Muscle of back (tissue), 11 donors: ENCODE results near the gene ITPK1. TPM values are rescaled to one million over a fixed set of nuclear protein-coding genes. Genes with fewer than 3 reads are reported as not detected.

Source experiments
- DNase-seq, 3 donors: peaks; one replicate each; pipeline versions ENCODE4 v3.0.0 to v3.0.0-alpha.2; 2013
- polyA plus RNA-seq, 10 donors: library from polyadenylated mRNA; unstranded; fragments of 120-200 nt; gene quantifications; one replicate each; pipeline ENCODE4 v1.2.1, GENCODE V29; 2013; ENCODE audit not compliant: insufficient read length in 10 of 10

ITPK1 gene
- polyA plus RNA-seq, 10 donors, result 10.0 to 21.2 (median 14.4) TPM

DNA sequence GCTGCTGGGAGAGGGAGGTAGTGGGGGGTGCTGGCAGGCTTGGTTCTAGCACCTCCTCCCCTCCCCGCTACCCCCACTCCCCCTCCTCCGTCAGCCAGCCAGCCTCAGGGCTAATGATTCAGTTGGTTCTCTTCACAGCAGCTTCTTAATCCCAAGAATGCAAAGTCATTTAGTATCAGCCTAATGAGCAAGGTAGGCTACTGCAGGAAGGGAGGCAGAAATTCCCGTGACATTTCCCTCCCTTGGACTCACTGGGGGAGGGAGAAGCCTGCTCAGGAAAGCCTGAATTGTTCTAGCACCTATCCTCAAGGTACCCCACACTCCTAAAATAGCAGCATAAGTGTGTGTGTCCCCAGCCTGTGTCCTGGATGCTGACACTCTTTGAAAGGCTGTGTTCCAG, 29.8 kb downstream of the ITPK1 start:
- DNase-seq, result no peak

DNA sequence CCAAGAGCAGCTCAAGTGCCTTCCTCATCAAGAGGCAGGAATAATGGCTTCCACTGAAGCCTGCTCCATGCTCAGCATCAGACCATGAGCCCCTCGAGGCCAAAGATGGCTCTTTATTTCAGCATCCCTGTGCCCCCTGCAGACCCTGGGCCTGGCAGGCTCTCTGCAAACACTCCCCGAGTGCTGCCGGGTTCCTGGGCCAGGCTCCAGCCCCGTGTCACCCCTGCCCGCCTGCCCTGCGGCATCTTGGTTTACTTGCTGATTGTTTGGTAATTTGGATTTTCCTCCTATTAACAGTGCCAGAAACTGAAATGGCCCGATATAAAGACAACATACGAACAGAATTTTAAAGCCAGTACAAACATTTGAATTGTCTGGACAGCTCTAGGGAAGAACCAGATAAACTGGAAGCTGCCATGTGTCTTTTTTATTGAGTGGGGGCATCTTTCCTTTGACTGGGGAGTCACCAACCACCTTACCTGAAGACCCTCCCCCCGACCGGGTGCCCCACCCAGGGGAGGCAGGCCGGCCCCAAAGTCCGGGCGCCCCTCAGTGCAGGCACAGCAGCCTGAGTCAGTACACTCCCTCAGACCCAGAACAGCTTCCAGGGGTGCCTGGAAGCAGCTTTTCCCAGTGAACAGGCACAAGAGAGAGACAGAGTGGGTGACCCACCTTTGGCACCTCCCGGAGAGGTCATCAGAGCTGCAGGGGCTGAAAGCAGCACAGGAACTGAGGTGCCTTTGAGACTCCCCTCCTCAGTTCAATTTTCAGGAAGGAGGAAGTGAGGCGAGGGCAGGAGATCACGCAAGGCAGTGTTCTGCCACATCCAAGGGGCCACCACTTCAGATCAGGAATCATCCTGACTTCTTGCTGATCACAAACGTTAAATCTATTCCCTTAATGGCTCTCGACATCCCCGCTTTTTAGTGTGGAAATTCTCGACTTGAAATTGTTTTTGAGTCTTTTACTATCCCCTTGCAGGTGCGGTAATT, 30.6 kb downstream of the ITPK1 start:
- DNase-seq, result no peak

DNA sequence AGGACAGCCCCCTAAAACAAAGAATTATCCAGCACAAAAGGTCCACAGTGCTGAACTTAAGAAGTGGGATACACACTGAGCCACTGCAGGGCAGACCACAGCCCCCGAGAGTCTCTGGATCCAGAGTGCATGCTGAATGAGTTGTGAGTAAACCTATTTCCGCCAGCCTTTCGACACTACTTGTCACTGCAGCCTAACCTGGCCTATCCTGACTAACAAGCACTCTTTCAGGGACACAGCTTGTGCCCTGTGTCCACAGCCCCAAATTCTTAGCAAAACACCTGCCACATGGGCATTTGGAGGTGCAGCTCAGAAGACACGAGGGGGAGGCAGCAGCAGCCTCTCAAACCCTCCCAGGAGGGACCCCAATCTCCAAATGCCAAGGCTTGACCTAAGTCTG, 31.3 kb downstream of the ITPK1 start:
- DNase-seq, result no peak

DNA sequence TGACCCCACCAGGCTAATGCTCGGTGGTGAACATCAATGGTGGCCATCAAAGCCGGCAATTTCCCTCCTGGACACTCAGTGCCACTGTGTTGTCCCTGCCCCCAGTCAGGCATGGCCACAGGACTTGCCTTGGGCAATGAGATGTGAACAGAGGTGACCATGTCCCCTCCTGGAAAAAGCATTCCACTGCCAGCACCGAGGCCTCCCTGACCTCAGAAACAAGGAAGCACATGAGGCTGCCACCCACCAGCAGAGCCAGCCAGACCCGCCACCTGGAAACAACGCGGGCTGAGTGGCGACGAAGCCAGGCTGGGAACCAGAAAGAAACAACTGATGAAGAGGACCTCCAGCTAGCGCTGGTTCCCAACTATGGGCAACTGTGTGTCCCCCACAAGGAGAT, 31.8 kb downstream of the ITPK1 start:
- DNase-seq, result no peak

DNA sequence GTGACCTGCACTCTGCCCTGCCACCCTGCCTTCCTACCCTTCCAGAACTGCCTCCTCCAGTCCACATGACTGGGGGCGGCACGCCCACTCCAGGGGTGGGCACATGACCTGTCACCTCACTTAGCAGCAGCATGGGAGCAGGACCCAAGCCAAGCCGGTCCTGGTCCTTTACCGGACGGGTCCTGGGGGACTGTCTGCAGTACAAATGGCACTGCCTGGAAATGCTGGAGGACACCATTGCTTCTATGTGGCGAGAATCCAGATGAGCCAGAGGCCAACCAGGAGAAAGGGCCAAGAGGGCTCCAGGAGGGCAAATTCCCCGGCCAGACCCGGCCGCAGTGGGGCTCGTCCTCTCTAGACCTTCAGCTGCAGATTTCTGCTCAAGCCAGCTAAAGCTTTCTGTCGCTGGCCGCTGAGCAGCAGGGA, 33.1 kb downstream of the ITPK1 start:
- no peak for DNase-seq

DNA sequence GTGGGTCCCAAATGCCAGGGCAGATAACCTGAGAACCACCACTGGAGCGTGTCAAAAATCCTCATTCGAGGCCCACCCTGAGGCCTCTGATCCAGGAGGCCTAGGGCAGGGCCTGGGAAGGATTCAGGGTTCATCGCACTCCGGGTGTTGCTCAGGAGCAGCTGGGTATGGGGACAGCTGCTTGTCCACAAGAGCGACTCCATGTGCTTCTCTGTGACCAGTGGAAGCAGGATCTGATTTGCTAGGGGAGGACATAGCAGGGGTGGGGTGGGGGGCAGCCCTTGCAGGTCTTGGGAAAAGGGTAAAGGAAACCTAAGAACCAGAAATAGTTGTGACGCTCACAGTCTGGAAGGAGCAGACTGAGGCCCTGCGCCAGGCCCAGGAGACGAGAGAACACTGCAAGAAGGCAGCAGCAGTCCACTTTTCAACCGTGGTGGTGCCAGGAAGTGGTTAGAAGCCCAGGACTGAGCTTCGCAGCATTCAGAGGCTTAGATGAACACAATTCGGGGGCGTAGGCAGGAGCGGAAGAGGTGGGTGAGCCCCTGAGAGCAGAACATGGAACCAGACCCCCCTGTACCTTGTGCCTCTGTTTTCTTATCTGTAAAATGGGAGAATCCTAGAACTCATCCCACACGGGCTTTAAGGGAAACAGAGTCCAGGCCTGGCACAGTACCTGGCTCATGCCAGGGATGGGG, 33.7 kb downstream of the ITPK1 start:
- peak in 1 of 3 donors; percentile 39 for DNase-seq

DNA sequence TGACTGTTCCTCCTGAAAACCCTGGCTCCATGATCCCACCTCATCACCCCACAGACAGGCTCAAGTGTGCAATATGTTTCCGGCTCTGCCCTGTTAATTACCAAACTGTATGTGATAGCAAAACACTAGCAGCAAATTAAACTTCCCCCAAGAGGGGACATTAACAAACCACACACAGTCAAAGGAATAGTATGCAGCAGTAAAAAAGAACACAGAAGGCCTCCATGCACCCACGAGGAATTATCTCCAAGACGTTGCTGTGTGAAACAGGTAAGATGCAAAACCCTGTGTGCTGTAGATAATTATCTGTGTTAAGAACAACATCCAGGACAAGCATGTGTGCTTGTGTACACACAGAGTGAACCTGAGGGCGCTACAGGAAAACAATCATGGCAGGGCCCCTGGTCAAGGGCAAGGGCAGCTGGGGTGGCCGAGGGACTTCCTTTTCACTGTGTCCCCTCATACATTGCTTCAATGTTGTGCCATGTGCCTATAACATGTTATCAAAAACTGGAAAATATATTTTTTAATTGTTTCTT, 35.8 kb downstream of the ITPK1 start:
- no peak for DNase-seq

DNA sequence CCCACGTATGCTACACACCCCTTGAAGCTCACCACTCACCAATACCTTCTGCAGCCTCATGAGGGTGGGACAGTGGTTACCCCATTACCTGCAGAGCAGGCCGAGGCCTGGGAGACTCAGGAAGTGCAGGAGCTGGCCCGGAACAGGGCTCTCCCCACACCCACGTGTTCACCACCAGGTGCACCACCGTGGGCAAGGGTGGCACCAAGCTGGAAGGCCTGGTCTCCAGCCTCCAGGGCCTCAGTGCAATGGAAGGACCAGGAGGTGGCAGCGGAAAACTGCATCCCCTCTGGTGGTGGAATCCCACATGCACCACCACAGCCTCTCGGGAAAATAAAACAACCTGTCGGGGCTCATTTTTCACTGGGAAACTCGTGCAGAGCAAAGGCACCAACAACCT, 36.4 kb downstream of the ITPK1 start:
- no peak for DNase-seq

DNA sequence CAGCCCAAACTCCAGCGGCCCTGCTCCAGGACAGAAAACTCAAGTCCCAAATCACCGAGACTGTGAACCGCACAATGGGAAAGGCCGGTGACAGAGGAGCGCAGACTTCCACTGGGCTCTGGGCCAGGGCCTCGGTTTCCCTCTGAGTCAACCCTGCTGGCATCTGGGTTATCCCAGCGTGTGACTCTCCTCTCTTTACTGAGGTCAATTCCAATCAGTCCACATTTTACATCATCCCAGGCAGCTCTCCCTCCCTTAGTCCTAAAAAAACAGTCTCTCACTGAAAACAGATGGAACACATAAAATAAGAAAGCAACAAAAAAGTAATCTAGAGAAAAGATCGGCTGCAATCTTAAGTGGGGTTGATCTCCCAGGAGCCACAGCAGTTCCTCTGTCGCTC, 36.9 kb downstream of the ITPK1 start:
- peak in 1 of 3 donors; percentile 61 for DNase-seq

DNA sequence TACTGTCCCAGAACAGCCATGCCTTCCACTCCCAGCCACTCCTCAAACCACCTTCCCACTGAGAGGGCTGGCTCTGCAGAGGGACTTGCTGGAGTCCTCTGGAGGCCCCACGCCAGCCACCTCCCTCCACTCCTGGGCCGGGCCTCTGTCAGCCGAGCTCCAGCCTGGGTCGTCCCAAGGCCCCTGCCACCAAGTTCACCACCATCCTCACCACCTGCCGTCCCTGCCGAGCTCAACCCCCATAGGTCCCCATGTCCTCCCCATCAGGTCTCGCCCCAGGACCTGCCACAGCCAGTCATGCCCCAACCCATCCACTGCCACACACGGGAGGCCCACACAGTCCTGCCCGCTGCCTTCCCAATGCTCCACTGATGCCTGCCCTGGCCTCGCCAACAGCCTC, 39.0 kb downstream of the ITPK1 start:
- no peak for DNase-seq

DNA sequence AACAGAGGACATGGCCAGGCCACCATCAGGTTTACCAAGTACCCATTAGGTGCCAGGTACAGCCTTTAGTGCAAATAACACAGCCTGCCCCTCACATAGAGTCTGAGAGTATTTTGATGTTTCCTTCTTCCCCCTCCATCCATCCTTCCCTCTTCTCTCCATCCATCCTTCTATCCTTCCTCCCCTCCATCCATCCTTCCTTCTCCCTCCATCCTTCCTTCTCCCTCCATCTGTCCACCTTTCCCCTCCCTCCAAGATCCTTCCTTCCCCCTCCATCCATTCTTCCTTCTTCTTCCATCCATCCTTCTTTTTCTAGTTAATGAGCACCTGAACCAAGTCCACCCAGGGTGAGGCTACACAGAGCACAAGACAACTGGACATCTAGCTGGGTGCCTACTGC, 39.8 kb downstream of the ITPK1 start:
- DNase-seq, result no peak

DNA sequence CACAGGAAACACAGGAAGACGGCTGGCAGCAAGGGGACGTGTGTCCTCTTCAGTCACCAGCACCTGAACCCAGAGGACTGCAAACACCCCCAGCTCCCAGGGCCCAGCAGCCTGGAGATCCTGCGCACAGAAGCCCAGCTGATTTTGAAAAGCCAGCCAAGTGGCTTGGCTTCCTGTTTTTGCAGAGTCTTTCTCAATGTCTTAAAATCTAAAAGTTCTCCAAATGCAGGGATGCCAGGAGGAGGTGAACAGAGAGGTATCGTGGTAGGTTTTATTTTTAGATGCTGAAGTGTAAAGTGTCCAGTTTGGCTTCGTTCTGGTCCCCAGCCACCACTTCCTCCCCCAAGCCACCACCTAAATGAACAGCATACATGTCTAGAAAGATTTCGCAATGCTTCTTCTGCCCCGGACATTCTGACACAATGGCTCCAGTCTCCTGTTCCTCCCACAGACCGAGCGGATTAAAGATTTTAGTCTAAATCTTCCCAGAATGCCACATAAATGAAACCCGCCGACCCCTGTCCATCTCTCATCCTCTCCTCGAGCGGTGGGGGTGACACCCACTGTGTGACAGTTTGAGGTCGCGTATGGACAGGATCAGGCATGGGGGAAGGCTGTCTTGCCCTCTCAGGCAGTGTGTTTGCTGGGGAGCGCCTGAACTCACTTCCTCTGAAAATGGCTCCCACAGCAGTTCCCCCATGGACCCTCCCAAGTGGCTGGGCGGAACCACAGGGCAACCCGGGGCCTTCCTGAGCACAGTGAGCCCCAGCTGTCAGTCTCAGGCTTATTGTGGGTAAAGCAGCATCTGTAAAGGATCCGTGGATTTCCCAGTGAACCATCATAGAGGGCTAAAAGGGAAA, 41.6 kb downstream of the ITPK1 start:
- DNase-seq, result peak in 1 of 3 donors; percentile 71

DNA sequence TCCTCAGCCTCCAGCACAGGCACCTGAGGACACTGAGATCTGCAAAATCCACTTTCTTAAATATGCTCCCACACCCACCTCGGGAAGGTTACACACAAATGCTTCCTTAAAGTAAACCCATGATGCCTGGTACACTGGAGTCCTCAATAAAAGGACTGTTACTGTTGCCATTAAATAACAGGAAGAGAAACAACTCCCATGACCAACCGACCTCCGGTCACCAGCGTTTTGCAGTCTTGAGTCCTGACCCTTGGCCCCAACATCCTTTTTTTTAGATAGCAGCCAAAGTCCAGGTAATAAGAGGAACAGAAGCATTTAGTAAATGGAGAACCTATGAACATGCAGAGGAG, 42.4 kb downstream of the ITPK1 start:
- no peak for DNase-seq

DNA sequence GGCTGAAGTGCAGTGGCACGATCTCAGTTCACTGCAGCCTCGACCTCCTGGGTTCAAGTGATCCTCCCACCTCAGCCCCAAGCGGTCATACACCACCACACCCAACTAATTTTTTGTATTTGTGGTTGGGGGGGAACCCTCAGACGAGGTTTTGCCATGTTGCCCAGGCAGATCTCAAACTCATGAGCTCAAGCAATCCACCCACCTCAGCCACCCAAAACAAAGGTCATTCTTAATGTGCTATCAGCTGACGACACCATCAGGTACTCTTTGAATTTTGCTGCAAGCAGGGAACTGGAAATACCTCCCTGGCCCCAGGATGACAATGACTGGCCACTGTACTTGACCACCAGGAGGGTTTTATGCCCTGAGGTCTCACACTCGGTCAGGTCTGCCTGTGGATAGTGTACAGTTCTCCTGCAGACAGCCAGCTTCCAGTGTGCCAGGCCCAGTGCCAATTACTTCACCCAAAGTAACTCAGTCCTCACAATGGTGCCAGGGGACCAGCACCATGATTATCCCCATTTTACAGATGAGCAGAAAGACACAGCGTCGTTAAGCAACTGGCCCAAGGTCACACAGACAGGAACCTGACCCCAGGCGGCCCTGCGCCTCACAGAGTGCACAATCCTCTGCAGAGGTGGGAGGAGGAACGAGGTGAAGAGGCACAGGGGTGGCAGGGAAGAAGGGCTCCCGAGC, 42.9 kb downstream of the ITPK1 start:
- DNase-seq, result no peak

DNA sequence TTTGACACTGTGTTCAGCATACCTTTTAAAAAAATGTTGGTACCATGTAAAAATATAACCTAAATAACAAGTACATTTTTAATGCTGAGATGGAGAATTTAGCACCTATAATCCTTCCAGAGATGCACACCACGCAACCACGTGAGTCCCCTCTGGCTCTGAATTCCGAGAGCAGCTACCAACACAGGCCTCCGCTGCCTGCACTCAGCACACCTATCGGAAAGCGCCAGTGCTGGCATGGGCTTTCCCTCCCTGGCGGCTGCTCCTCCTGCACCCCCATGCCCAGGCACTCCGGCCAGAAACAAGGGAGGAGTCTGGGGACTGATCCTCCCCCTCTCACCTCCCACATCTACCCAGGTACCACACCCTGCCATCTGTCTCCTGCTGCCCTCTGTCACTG, 47.0 kb downstream of the ITPK1 start:
- DNase-seq, result no peak

DNA sequence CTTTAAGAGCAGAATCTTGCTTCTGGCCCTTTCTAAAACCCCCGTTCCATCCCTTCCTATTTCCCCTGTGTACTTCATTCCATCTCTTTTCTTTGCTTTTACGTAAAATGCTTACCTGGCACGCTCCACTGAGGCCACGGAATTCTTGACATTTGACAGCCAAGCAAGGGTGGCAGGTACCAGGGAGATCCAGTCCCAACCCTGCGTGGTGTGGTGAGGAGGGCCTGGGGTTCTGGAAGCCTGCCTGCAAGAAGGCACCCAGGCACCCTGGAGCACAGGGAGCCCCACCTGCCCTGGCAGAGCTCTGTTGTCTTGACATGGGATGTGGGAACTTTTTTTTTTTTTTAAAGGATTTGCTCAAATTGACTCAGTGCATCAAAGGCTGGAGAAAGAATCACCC, 48.6 kb downstream of the ITPK1 start:
- no peak for DNase-seq

DNA sequence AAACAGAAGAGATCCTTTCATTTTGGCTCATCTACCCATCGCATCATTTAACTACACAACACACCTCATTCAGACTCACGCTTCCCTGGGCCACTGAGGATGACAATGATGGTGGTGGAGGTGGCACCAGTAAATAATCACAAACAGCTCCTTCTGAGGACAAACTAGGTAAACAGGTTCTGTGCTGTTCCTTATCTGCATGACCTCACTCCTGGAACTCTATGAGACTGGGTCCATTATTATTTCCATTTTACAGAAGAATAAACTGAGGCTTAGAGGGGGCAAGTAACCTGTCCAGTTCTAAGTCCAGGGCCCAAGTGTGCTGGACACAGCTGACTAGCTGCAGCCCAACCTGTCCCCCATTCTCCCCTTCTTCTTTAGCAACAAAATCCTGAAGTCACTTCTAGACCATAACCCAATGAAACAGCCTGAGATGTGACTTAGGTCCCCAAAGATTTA, 50.4 kb downstream of the ITPK1 start:
- no peak for DNase-seq

DNA sequence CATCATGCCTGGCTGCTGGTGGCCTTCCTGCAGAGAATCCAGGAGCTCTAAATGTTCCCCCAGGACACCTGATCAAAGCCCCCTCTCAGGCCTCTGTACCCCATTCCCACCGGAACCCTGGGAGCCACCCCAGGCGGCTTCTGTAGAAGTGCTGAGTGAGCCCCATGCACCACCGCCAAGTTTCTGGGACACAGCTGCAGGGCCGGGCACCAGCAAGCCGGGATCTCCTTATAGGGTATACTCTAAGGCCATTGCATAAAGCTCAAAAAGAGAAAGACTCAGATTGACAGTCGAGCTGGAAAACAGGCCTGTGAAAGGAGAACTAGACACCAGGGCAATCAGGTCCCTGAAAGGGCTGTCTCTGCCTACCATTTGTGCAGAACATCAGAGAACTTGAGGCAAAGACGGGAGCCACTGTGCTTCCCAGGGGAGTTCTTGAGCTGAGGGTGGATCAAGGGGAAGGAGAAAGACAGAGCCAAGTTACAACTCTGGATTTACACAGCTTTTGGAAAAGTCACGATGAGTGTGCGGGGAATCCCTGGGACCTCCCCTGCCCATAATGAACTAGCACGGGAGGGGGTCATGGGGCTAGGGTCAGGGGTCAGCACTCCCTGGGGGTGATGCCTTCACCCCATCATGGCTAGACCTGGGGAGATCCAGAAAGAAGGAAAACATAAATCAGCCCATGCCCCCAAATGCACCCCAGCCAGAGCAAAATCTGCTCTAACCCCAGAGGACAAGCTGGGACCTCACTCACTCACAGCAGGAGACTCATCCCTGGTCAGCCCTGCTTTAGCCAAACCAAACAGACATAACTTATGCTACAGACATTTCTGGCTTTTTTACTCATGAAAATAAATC, 51.1 kb downstream of the ITPK1 start:
- DNase-seq, result peak in 1 of 3 donors; percentile 35

DNA sequence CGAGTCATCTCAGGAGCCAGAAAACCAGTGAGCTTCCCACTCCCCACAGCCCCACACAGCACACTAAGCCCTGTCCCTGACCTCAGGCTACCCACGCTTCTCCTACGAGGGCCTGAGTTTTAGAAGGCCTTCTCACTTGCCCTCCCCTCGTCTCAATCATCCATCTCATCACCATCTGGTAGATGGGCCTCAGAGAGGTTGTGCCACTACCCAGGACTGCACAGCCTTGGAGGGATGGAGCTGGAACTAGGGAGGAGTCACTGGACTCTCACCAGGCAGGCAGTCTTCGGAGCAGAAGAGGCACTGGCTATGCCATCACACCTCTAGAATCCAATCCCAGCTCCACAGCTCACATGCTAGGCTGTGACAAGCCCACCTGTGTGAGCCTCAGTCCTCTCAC, 52.3 kb downstream of the ITPK1 start:
- no peak for DNase-seq

DNA sequence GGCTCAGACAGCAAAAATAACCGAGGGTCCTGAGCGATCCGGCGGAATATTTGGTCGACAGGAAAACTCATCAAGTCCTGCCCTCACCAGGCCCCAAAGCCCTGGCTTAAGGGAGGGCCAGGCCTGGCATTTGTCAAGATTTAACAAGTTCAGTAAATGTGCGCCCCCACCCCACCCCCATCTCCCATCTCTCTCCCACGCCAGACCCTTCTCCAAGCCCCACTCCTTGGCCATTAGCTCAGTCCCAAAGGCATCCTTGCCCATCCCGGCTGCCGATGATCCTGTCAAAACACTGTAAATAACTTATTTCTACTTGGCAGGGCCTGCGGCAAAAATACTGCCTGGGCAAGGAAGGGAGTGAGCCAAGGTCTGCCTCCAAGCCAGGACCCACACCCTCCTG, 52.8 kb downstream of the ITPK1 start:
- DNase-seq, result no peak
